Measurements from ENCODE around the gene HNRNPK. TPM values are rescaled to one million over a fixed set of nuclear protein-coding genes. Genes with fewer than 3 reads are reported as not detected.
A peak's percentile ranks its signal among the peaks of the same experiment; 100 is the strongest.

Gene HNRNPK
- total and polyA plus RNA-seq, 2 of the 13 experiments (the other 11 are each of a cell fraction or from before 2014, with no cell fraction given), result 321 to 712 TPM

DNA sequence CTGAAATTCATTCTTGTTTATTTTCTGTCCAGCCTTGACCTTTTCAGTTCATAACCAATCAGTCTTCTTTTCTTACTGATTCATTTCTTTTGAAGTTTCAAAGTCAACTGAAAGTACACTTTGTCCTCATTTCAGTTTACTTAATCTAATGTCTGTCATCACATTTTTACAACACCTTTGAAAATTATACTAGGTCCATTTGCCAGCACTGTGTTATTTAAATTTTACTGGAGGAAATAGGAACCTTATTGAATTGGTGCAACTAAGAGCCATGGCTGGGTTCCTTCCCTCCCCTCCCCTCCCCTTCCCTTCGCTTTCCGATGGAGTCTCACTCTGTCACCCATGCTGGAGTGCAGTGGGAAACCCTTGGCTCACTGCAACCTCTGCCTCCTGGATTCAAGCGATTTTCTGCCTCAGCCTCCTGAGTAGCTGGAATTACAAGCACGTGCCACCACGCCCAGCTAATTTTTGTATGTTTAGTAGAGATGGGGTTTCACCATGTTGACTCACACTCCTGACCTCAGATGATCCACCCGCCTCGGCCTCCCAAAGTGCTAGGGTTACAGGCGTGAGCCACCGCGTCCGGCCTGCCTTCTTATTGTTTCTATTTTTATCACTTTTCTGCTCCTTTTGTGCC is 6.9 kb upstream of the HNRNPK start (continued):
- TF ChIP-seq, protein P1, sequence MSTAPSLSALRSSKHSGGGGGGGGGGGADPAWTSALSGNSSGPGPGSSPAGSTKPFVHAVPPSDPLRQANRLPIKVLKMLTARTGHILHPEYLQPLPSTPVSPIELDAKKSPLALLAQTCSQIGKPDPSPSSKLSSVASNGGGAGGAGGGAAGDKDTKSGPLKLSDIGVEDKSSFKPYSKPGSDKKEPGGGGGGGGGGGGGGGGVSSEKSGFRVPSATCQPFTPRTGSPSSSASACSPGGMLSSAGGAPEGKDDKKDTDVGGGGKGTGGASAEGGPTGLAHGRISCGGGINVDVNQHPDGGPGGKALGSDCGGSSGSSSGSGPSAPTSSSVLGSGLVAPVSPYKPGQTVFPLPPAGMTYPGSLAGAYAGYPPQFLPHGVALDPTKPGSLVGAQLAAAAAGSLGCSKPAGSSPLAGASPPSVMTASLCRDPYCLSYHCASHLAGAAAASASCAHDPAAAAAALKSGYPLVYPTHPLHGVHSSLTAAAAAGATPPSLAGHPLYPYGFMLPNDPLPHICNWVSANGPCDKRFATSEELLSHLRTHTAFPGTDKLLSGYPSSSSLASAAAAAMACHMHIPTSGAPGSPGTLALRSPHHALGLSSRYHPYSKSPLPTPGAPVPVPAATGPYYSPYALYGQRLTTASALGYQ (CRISPR knock-in tag; IDR thresholded peaks at IDR 0.05), result peak; percentile 27; the same call in 1 of the 2 replicates
- TF ChIP-seq CEBPG (CRISPR knock-in tag; IDR thresholded peaks at IDR 0.05), result peak; percentile 37; the same call in 1 of the 2 replicates
- TF ChIP-seq MED1 (CRISPR knock-in tag; IDR thresholded peaks at IDR 0.05), result peak; percentile 47
- TF ChIP-seq, protein P2, sequence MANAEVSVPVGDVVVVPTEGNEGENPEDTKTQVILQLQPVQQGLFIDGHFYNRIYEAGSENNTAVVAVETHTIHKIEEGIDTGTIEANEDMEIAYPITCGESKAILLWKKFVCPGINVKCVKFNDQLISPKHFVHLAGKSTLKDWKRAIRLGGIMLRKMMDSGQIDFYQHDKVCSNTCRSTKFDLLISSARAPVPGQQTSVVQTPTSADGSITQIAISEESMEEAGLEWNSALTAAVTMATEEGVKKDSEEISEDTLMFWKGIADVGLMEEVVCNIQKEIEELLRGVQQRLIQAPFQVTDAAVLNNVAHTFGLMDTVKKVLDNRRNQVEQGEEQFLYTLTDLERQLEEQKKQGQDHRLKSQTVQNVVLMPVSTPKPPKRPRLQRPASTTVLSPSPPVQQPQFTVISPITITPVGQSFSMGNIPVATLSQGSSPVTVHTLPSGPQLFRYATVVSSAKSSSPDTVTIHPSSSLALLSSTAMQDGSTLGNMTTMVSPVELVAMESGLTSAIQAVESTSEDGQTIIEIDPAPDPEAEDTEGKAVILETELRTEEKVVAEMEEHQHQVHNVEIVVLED (CRISPR knock-in tag; IDR thresholded peaks at IDR 0.05; ENCODE audit: borderline replicate concordance), result peak; percentile 15; the same call in 1 of the 2 replicates
- TF ChIP-seq, protein P3, sequence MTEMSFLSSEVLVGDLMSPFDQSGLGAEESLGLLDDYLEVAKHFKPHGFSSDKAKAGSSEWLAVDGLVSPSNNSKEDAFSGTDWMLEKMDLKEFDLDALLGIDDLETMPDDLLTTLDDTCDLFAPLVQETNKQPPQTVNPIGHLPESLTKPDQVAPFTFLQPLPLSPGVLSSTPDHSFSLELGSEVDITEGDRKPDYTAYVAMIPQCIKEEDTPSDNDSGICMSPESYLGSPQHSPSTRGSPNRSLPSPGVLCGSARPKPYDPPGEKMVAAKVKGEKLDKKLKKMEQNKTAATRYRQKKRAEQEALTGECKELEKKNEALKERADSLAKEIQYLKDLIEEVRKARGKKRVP (CRISPR knock-in tag; IDR thresholded peaks at IDR 0.05), result peak in 1 of 2 experiments; percentile 84; a peak in 2 of 4 replicates
- TF ChIP-seq CREM (IDR thresholded peaks at IDR 0.05), result peak; percentile 51; the same call in 1 of the 2 replicates
- TF ChIP-seq CREM (CRISPR knock-in tag; IDR thresholded peaks at IDR 0.05), result no peak
- peak; percentile 95 for TF ChIP-seq ASH2L (IDR thresholded peaks at IDR 0.05; ENCODE audit: insufficient read length, low read depth, low read length)
- TF ChIP-seq ARID4A (CRISPR knock-in tag; IDR thresholded peaks at IDR 0.05; ENCODE audit: borderline replicate concordance), result peak; percentile 59; the same call in 1 of the 2 replicates
- peak; percentile 62 for TF ChIP-seq GABPB1 (CRISPR knock-in tag; IDR thresholded peaks at IDR 0.05)
- TF ChIP-seq, protein P4, sequence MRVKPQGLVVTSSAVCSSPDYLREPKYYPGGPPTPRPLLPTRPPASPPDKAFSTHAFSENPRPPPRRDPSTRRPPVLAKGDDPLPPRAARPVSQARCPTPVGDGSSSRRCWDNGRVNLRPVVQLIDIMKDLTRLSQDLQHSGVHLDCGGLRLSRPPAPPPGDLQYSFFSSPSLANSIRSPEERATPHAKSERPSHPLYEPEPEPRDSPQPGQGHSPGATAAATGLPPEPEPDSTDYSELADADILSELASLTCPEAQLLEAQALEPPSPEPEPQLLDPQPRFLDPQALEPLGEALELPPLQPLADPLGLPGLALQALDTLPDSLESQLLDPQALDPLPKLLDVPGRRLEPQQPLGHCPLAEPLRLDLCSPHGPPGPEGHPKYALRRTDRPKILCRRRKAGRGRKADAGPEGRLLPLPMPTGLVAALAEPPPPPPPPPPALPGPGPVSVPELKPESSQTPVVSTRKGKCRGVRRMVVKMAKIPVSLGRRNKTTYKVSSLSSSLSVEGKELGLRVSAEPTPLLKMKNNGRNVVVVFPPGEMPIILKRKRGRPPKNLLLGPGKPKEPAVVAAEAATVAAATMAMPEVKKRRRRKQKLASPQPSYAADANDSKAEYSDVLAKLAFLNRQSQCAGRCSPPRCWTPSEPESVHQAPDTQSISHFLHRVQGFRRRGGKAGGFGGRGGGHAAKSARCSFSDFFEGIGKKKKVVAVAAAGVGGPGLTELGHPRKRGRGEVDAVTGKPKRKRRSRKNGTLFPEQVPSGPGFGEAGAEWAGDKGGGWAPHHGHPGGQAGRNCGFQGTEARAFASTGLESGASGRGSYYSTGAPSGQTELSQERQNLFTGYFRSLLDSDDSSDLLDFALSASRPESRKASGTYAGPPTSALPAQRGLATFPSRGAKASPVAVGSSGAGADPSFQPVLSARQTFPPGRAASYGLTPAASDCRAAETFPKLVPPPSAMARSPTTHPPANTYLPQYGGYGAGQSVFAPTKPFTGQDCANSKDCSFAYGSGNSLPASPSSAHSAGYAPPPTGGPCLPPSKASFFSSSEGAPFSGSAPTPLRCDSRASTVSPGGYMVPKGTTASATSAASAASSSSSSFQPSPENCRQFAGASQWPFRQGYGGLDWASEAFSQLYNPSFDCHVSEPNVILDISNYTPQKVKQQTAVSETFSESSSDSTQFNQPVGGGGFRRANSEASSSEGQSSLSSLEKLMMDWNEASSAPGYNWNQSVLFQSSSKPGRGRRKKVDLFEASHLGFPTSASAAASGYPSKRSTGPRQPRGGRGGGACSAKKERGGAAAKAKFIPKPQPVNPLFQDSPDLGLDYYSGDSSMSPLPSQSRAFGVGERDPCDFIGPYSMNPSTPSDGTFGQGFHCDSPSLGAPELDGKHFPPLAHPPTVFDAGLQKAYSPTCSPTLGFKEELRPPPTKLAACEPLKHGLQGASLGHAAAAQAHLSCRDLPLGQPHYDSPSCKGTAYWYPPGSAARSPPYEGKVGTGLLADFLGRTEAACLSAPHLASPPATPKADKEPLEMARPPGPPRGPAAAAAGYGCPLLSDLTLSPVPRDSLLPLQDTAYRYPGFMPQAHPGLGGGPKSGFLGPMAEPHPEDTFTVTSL (CRISPR knock-in tag; IDR thresholded peaks at IDR 0.05; ENCODE audit: borderline replicate concordance), result peak; percentile 74; the same call in 1 of the 2 replicates
- peak; percentile 72 for TF ChIP-seq NCOR1 (IDR thresholded peaks at IDR 0.05; ENCODE audit: borderline replicate concordance, low read length)
- no peak for TF ChIP-seq SUZ12 (IDR thresholded peaks at IDR 0.05; ENCODE audit: low read depth, low read length)
- TF ChIP-seq ZNF124 (CRISPR knock-in tag; IDR thresholded peaks at IDR 0.05), result no peak

All from HepG2 (cell line).